ENCODE results near the gene NUDT1. TPM values are rescaled to one million over a fixed set of nuclear protein-coding genes. Genes with fewer than 3 reads are reported as not detected.

Gene NUDT1
- total RNA-seq, 1 donor from 2014 or later: 14.2 TPM

DNA sequence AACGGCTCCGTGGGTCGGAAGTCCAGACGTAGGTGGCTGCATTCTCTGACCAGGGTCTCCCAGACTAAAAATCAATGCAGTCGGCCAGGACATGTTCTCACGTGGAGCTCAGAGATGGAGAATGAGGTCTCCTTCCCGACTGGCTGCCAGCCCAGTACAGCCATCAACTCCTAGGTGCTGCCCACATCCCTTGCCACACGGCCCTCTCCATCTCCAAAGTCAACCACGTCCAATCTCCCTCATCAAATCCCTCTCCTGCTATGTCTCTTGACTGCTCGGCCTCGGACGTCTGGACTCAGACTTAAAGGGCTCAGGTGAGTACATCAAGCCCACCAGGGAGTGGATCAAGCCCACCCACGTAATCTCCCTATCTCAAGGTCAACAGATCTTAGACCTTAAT, 16.2 kb upstream of the NUDT1 start:
- Mint-ChIP-seq H3K4me3 (ENCODE audit: unreplicated experiment) (peak overlapping the region; percentile 20), H3K9me3 (ENCODE audit: unreplicated experiment) (no peaks in the 10 kb centered on the region), H3K27me3 (ENCODE audit: unreplicated experiment) (peaks cover 3% of the 10 kb centered on the region), H3K4me1 (ENCODE audit: unreplicated experiment) (no peaks in the 10 kb centered on the region), H3K36me3 (ENCODE audit: low read depth, unreplicated experiment) (peaks cover 33% of the 10 kb centered on the region), H3K27ac (ENCODE audit: unreplicated experiment) (no peak overlapping the region)
- no peak for TF ChIP-seq CTCF (IDR thresholded peaks at IDR 0.05; ENCODE audit: unreplicated experiment)
- no peak for DNase-seq (ENCODE audit: low spot score)

- Mint-ChIP-seq H3K9me3 (ENCODE audit: unreplicated experiment) (no peaks in the 10 kb centered on the region), H3K4me3 (ENCODE audit: unreplicated experiment) (no peak overlapping the region), H3K36me3 (ENCODE audit: low read depth, unreplicated experiment) (peaks cover 25% of the 10 kb centered on the region), H3K27me3 (ENCODE audit: unreplicated experiment) (peaks cover 7% of the 10 kb centered on the region), H3K27ac (ENCODE audit: unreplicated experiment) (no peak overlapping the region), H3K4me1 (ENCODE audit: unreplicated experiment) (peaks cover 5% of the 10 kb centered on the region)
- no peak for TF ChIP-seq CTCF (IDR thresholded peaks at IDR 0.05; ENCODE audit: unreplicated experiment)
- DNase-seq (ENCODE audit: low spot score): no peak
These were observed 14.3 kb upstream of the NUDT1 start for GRCh38 chr7:2227699-2228098.

GRCh38 chr7:2228921-2229320, 13.1 kb upstream of the NUDT1 start:
- Mint-ChIP-seq H3K36me3 (ENCODE audit: low read depth, unreplicated experiment) (peaks cover 28% of the 10 kb centered on the region), H3K27ac (ENCODE audit: unreplicated experiment) (no peak overlapping the region), H3K27me3 (ENCODE audit: unreplicated experiment) (peaks cover 8% of the 10 kb centered on the region), H3K4me1 (ENCODE audit: unreplicated experiment) (peaks cover 12% of the 10 kb centered on the region), H3K9me3 (ENCODE audit: unreplicated experiment) (no peaks in the 10 kb centered on the region), H3K4me3 (ENCODE audit: unreplicated experiment) (no peak overlapping the region)
- DNase-seq (ENCODE audit: low spot score): no peak
- TF ChIP-seq CTCF (IDR thresholded peaks at IDR 0.05; ENCODE audit: unreplicated experiment): no peak

GRCh38 chr7:2229467-2229866, 12.6 kb upstream of the NUDT1 start:
- no peak overlapping the region for H3K4me3 Mint-ChIP-seq (ENCODE audit: unreplicated experiment)
- peaks cover 13% of the 10 kb centered on the region for H3K4me1 Mint-ChIP-seq (ENCODE audit: unreplicated experiment)
- H3K27me3 Mint-ChIP-seq (ENCODE audit: unreplicated experiment): peaks cover 8% of the 10 kb centered on the region
- peak overlapping the region; percentile 61 for H3K27ac Mint-ChIP-seq (ENCODE audit: unreplicated experiment)
- DNase-seq (ENCODE audit: low spot score): no peak
- H3K9me3 Mint-ChIP-seq (ENCODE audit: unreplicated experiment): no peaks in the 10 kb centered on the region
- TF ChIP-seq CTCF (IDR thresholded peaks at IDR 0.05; ENCODE audit: unreplicated experiment): no peak
- H3K36me3 Mint-ChIP-seq (ENCODE audit: low read depth, unreplicated experiment): peaks cover 23% of the 10 kb centered on the region

DNA sequence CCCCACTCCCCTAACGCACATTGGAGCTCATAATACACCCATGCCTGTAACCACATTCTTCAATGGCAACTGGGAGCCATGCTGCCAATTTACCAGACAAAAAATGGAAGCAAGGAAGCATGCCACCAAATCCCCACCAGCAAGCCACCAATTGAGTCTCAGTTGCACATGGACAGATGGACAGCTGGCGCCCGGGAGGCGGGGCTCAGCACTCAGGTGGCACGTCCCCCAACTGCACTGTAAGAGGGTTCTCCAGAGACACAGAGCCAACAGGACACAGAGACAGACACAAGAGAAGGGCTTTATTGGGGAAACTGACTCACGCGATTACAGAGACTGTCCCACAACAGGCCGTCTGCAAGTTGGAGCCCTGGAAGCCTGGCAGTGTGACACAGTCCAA, 11.8 kb upstream of the NUDT1 start:
- no peak for TF ChIP-seq CTCF (IDR thresholded peaks at IDR 0.05; ENCODE audit: unreplicated experiment)
- DNase-seq (ENCODE audit: low spot score): no peak
- no peak overlapping the region for H3K27ac Mint-ChIP-seq (ENCODE audit: unreplicated experiment)

More for the DNA sequence above, 11.8 kb upstream of the NUDT1 start:
- peaks cover 21% of the 10 kb centered on the region for H3K36me3 Mint-ChIP-seq (ENCODE audit: low read depth, unreplicated experiment)
- H3K4me1 Mint-ChIP-seq (ENCODE audit: unreplicated experiment): peaks cover 18% of the 10 kb centered on the region
- no peak overlapping the region for H3K4me3 Mint-ChIP-seq (ENCODE audit: unreplicated experiment)
- H3K9me3 Mint-ChIP-seq (ENCODE audit: unreplicated experiment): no peaks in the 10 kb centered on the region
- H3K27me3 Mint-ChIP-seq (ENCODE audit: unreplicated experiment): peaks cover 8% of the 10 kb centered on the region
